HFFc6 (cell line): Measurements from ENCODE around the gene NUDT17. TPM values are rescaled to one million over a fixed set of nuclear protein-coding genes. Genes with fewer than 3 reads are reported as not detected.

Source experiments
- DNase-seq: peaks from one replicate; pipeline ENCODE4 v3.0.0-alpha.2; 2018
- H3K27ac Mint-ChIP-seq: 2 replicates; pipeline ENCODE4 v1.8.0; 2020; ENCODE audit warnings: mild to moderate bottlenecking, mixed read lengths
- H3K27me3 Mint-ChIP-seq: 2 replicates; pipeline ENCODE4 v1.8.0; 2021; ENCODE audit warnings: mild to moderate bottlenecking, moderate library complexity, mixed read lengths; ENCODE audit not compliant: insufficient read depth
- H3K36me3 Mint-ChIP-seq: 2 replicates; pipeline ENCODE4 v1.8.0; 2021; ENCODE audit warnings: low read depth, mixed read lengths
- H3K4me1 Mint-ChIP-seq: 2 replicates; pipeline ENCODE4 v1.8.0; 2020; ENCODE audit warnings: low read depth, mixed read lengths
- H3K4me3 Mint-ChIP-seq: 2 replicates; pipeline ENCODE4 v1.8.0; 2020; ENCODE audit warnings: mild to moderate bottlenecking, moderate library complexity, mixed read lengths
- H3K9me3 Mint-ChIP-seq: 2 replicates; pipeline ENCODE4 v1.8.0; 2020; ENCODE audit warnings: mild to moderate bottlenecking, mixed read lengths
- CTCF ChIP-seq: fragments of 200-600 bp; sonication (generic); IDR thresholded peaks from 2 replicates; pipeline ENCODE4 v1.5.0; 2021; ENCODE audit warnings: antibody characterized with exemption, mild to moderate bottlenecking
- total RNA-seq, 6 experiments: library from RNA; stranded (reverse); fragmentation: NEBNext Ultra II Directional; extraction: Animal tissue kit (Norgen Biotek cat#: 25700); gene quantifications; 2 replicates in 1 of 6; 3 replicates in 5 of 6; pipeline ENCODE4 v1.2.3, GENCODE V29; 2021

Gene NUDT17
- total RNA-seq, 6 experiments from 2014 or later = 2.4 to 4.5 (median 3.6) TPM

- Mint-ChIP-seq H3K27ac (no peak overlapping the region), H3K36me3 (0 out of 2 replicates have a peak, but pooled peaks cover 12% of the 10 kb centered on the region), H3K4me3 (no peak overlapping the region), H3K9me3 (no peaks in the 10 kb centered on the region), H3K4me1 (peaks cover 7% of the 10 kb centered on the region), H3K27me3 (peaks cover 4% of the 10 kb centered on the region; the same call in 1 of the 2 replicates)
- TF ChIP-seq CTCF = no peak
- DNase-seq = no peak
These were observed 2.4 kb upstream of the NUDT17 start for GRCh38 chr1:145843031-145843430.

- peaks cover 22% of the 10 kb centered on the region for H3K4me1 Mint-ChIP-seq
- H3K36me3 Mint-ChIP-seq = peaks cover 16% of the 10 kb centered on the region; the same call in 1 of the 2 replicates
- H3K4me3 Mint-ChIP-seq = no peak overlapping the region
- peaks cover 4% of the 10 kb centered on the region; the same call in 1 of the 2 replicates for H3K27me3 Mint-ChIP-seq
- DNase-seq = no peak
- no peaks in the 10 kb centered on the region for H3K9me3 Mint-ChIP-seq
- no peak for TF ChIP-seq CTCF
- no peak overlapping the region for H3K27ac Mint-ChIP-seq
These were observed 301 bp upstream of the NUDT17 start for GRCh38 chr1:145845144-145845513.

- DNase-seq = peak; percentile 30
These were observed 777 bp downstream of the NUDT17 start for GRCh38 chr1:145846201-145846612.

GRCh38 chr1:145847827-145848226, 2.4 kb downstream of the NUDT17 start:
- peaks cover 32% of the 10 kb centered on the region for H3K4me1 Mint-ChIP-seq
- no peak overlapping the region; the same call in 1 of the 2 replicates for H3K27ac Mint-ChIP-seq
- H3K4me3 Mint-ChIP-seq = no peak overlapping the region
- no peak for TF ChIP-seq CTCF
- peaks cover 17% of the 10 kb centered on the region for H3K36me3 Mint-ChIP-seq
- no peaks in the 10 kb centered on the region for H3K9me3 Mint-ChIP-seq
- DNase-seq = no peak
- H3K27me3 Mint-ChIP-seq = peaks cover 4% of the 10 kb centered on the region; the same call in 1 of the 2 replicates

More at GRCh38 chr1:145846201-145846612, 777 bp downstream of the NUDT17 start:
- H3K9me3 Mint-ChIP-seq = no peaks in the 10 kb centered on the region
- no peak overlapping the region for H3K27ac Mint-ChIP-seq
- H3K4me3 Mint-ChIP-seq = no peak overlapping the region
- TF ChIP-seq CTCF = peak; percentile 75
- H3K27me3 Mint-ChIP-seq = peaks cover 4% of the 10 kb centered on the region; the same call in 1 of the 2 replicates
- H3K4me1 Mint-ChIP-seq = peaks cover 32% of the 10 kb centered on the region
- peaks cover 17% of the 10 kb centered on the region for H3K36me3 Mint-ChIP-seq

- Mint-ChIP-seq H3K27ac (peak overlapping the region; percentile 80), H3K36me3 (peaks cover 19% of the 10 kb centered on the region), H3K4me3 (peak overlapping the region; percentile 16; the same call in 1 of the 2 replicates), H3K9me3 (no peaks in the 10 kb centered on the region), H3K27me3 (peaks cover 4% of the 10 kb centered on the region; the same call in 1 of the 2 replicates), H3K4me1 (peaks cover 32% of the 10 kb centered on the region)
- TF ChIP-seq CTCF = peak; percentile 82
- peak; percentile 50 for DNase-seq
These were observed 4.1 kb downstream of the NUDT17 start for GRCh38 chr1:145849356-145850160.
